Peyer's patch (tissue), 4 donors: Measurements from ENCODE around the gene PPP1R26. TPM values are rescaled to one million over a fixed set of nuclear protein-coding genes. Genes with fewer than 3 reads are reported as not detected.
"Not testable (repeated sequence)": the region's sequence is repeated elsewhere in the genome, so short reads cannot be mapped to it uniquely, and the experiment has no call there.

Source experiments
- DNase-seq, 3 donors: peaks; one replicate each; pipeline ENCODE4 v3.0.0-alpha.2; 2017 to 2019
- H3K27ac ChIP-seq, 4 donors: fragments of 200-600 bp; sonication (generic); one replicate each; pipeline ENCODE4 v1.5.1; 2016 to 2019
- H3K27me3 ChIP-seq, 2 donors: fragments of 200-600 bp; sonication (generic); one replicate each; pipeline ENCODE4 v1.5.1; 2019
- H3K36me3 ChIP-seq, 3 donors: fragments of 200-600 bp; sonication (generic); one replicate each; pipeline ENCODE4 v1.5.1; 2016 to 2019
- H3K4me1 ChIP-seq, 4 donors: fragments of 200-600 bp; sonication (generic); one replicate each; pipeline ENCODE4 v1.5.1; 2016 to 2019
- H3K4me3 ChIP-seq, 4 donors: fragments of 200-600 bp; sonication (generic); 1 replicate in 3 of 4; 2 replicates in 1 of 4; pipeline ENCODE4 v1.5.1; 2016 to 2019; ENCODE audit warnings: mild to moderate bottlenecking in 1 of 4
- H3K9me3 ChIP-seq, 4 donors: fragments of 200-600 bp; sonication (generic); one replicate each; pipeline ENCODE4 v1.5.1; 2016 to 2019; ENCODE audit warnings: mild to moderate bottlenecking in 1 of 4
- POLR2A ChIP-seq, 2 donors: fragments of 450-650 bp; IDR thresholded peaks; one replicate each; pipeline ENCODE4 v1.5.1; 2017; ENCODE audit warnings: antibody characterized with exemption in 2 of 2, mild to moderate bottlenecking in 2 of 2, moderate library complexity in 2 of 2
- total RNA-seq, 4 donors: library from RNA; depleted of rRNA; stranded (reverse); fragments of >200 nt; gene quantifications; one replicate each; pipeline ENCODE4 v1.1.0, GENCODE V29; 2016
- TF ChIP-seq, protein P1 (sequence below), 6 experiments: fragments of 450-650 bp in 4 of 6; fragments of 200-600 bp in 2 of 6; sonication (generic) in 1 of 6; IDR thresholded peaks; one replicate each; pipeline ENCODE4 v1.5.1; 2017 to 2019; ENCODE audit warnings: antibody characterized with exemption in 6 of 6, mild to moderate bottlenecking in 3 of 6, moderate library complexity in 1 of 6

The PPP1R26 gene
- total RNA-seq, 4 donors from 2014 or later, result 12.4 to 34.0 (median 18.7) TPM

DNA sequence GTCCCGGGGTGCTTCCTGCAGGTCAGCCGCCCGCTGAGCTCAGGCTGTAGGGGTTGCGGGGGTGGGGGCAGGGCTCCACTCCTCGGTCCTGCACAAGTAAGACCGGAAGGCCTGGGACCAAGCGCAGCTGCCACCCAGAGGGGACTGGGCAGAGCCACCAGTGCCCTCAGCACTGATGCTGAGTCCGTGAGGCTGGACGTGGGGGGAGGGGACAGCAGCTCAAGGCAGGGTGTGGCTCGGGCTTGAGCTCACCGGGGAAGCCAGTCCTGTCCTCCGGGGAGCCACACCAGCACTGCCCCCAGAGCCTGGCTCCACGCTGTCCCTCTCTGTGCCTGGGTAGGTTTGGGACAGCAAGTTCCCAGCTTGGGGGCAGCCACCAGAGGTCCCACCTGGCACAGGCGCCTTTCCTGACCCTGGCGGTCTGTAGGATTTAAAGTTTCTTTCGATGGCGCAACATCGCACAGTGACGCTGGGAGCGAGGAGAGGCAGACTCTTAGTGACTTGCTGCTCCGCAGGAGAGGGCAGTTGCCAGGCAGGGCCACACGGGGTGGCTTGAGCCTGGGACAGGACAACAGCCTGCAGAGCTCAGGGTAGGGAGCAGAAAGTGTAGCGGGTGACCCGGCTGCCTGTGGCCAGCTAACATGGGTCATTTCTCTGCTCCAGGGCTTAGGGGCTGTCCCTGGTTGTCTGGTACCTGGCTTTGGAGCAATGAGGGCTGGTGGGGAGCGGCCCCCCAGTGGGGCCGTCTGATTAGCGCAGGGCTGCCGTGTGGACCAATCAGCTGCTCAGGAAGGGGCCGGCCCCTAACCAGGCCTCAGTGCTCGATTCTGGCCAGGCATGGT lies 47.4 kb downstream of the PPP1R26 start:
- no peak for TF ChIP-seq POLR2A (IDR thresholded peaks at IDR 0.05)
- TF ChIP-seq, protein P1, sequence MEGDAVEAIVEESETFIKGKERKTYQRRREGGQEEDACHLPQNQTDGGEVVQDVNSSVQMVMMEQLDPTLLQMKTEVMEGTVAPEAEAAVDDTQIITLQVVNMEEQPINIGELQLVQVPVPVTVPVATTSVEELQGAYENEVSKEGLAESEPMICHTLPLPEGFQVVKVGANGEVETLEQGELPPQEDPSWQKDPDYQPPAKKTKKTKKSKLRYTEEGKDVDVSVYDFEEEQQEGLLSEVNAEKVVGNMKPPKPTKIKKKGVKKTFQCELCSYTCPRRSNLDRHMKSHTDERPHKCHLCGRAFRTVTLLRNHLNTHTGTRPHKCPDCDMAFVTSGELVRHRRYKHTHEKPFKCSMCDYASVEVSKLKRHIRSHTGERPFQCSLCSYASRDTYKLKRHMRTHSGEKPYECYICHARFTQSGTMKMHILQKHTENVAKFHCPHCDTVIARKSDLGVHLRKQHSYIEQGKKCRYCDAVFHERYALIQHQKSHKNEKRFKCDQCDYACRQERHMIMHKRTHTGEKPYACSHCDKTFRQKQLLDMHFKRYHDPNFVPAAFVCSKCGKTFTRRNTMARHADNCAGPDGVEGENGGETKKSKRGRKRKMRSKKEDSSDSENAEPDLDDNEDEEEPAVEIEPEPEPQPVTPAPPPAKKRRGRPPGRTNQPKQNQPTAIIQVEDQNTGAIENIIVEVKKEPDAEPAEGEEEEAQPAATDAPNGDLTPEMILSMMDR (IDR thresholded peaks at IDR 0.05), result no peak
- no peak overlapping the region for H3K27ac ChIP-seq
- H3K4me3 ChIP-seq, result no peak overlapping the region
- DNase-seq, result peak in 2 of 3 donors; percentile 31 to 45
- no peaks in the 10 kb centered on the region for H3K27me3 ChIP-seq
- no peaks in the 10 kb centered on the region for H3K9me3 ChIP-seq
- H3K36me3 ChIP-seq, result no peaks in the 10 kb centered on the region
- H3K4me1 ChIP-seq, result no peaks in the 10 kb centered on the region

DNA sequence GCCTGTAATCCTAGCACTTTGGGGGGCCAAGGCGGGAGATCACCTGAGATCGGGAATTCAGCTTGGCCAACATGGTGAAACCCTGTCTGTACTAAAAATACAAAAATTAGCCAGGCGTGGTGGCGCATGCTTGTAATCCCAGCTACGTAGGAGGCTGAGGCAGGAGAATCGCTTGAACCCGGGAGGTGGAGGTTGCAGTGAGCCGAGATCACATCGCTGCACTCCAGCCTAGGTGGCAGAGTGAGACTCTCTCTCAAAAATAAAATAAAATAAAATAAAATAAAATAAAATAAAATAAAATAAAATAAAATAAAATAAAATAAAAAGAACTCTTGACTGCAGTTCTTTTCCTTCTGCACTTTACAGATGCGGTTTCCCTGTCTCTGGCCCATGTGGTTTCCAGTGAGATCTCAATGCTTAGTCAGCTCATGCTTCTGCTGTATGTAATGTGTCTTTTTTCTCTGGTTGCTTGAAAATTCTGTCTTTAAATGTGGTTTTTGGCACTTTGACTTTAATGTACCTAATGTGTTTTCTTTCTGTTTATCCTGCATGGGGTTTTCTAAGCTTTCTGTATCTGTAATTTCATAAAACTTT lies 49.4 kb downstream of the PPP1R26 start:
- H3K36me3 ChIP-seq, H3K4me1 ChIP-seq, H3K4me3 ChIP-seq, H3K27ac ChIP-seq, H3K27me3 ChIP-seq, H3K9me3 ChIP-seq: not testable (repeated sequence)
- DNase-seq, result peak in 1 of 3 donors; percentile 4

DNA sequence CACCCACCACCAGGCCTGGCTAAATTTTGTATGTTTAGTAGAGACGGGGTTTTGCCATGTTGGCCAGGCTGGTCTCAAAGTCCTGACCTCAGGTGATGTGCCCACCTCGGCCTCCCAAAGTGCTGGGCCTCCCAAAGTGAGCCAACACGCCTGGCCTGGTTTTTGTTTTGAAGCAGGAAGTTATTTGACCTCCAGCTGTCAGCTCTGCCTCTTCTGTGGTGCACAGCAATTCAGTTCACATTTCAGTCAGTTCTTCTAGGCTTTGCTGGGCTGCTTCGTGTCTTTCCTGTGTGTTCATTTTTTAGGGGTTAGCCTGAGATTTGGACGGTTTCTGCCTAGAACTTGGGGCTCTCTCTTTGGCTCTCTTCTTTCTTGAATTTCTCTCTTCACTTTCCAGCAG lies 50.6 kb downstream of the PPP1R26 start:
- Histone ChIP-seq H3K27ac (no peak overlapping the region), H3K27me3 (no peaks in the 10 kb centered on the region), H3K4me3 (no peak overlapping the region), H3K36me3 (no peaks in the 10 kb centered on the region), H3K9me3 (no peaks in the 10 kb centered on the region), H3K4me1 (no peaks in the 10 kb centered on the region)
- TF ChIP-seq POLR2A (IDR thresholded peaks at IDR 0.05), result no peak
- TF ChIP-seq, protein P1 (IDR thresholded peaks at IDR 0.05), result no peak
- peak in 1 of 3 donors; percentile 17 for DNase-seq

DNA sequence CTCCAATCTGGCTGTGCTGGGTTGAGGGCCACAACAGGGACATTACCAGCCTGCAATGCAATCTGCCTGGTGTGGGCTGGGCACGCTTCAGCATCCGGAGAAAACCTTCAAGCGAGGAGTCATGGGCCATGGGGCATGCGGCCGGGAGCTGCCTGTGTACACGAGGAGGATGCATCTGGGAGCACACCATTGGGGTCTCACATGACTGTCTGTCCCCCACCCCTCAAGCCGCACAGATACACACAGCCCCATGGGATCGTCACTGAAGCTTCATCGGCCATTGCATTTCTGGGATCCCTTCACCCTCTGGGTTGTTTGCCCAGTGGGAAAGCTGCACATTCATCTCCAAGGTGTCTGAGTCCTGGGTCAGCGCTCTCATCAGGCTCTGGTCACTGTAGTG lies 51.5 kb downstream of the PPP1R26 start:
- no peak overlapping the region for H3K27ac ChIP-seq
- no peaks in the 10 kb centered on the region for H3K36me3 ChIP-seq
- peak in 1 of 3 donors; percentile 24 for DNase-seq
- TF ChIP-seq, protein P1 (IDR thresholded peaks at IDR 0.05), result no peak
- TF ChIP-seq POLR2A (IDR thresholded peaks at IDR 0.05), result no peak
- H3K9me3 ChIP-seq, result no peaks in the 10 kb centered on the region
- H3K4me3 ChIP-seq, result no peak overlapping the region
- no peaks in the 10 kb centered on the region for H3K4me1 ChIP-seq
- no peaks in the 10 kb centered on the region for H3K27me3 ChIP-seq

DNA sequence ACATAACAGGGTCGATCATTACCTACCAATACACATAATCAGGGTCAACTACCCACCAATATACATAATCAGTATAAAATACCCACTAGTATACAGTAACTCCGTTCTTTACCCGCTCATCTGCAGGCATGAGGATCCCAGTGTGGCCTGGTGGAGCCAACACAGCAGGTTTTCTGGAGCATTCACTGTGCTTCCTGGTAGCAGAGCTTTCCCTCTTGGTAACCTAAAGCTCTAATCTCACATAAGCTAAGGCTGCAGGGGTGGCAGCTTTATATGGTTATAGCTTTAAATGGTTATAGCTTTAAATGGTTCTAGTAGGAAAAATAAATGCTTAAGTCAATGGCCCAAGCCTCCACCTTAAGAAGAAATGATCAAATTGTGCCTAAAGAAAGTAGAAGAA lies 53.5 kb downstream of the PPP1R26 start:
- no peaks in the 10 kb centered on the region for H3K9me3 ChIP-seq
- H3K4me3 ChIP-seq, result no peak overlapping the region
- H3K36me3 ChIP-seq, result no peaks in the 10 kb centered on the region
- no peaks in the 10 kb centered on the region for H3K27me3 ChIP-seq
- H3K4me1 ChIP-seq, result no peaks in the 10 kb centered on the region
- H3K27ac ChIP-seq, result no peak overlapping the region
- DNase-seq, result no peak
- TF ChIP-seq POLR2A (IDR thresholded peaks at IDR 0.05), result no peak
- TF ChIP-seq, protein P1 (IDR thresholded peaks at IDR 0.05), result no peak

DNA sequence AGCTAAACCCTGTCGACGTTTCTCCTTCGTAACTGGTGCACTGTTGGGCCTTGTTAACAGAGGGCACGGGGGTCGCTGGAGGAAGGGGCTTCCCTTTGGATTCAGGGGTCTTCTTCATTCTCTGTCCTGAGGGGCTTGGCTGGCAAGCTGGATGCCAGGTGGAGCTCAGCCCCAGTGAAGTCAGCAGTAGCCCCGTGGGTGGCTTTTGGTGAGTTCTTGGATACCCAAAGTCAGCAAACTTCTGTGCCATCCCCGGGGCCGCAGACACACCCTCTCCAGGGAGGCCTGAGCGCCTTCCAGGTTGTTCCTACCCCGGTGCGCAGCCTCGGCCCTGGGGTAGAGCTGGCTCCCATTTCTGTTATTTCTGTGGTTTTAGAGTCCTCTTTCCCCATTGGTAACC lies 54.1 kb downstream of the PPP1R26 start:
- Histone ChIP-seq H3K4me3 (no peak overlapping the region), H3K27me3 (no peaks in the 10 kb centered on the region), H3K9me3 (no peaks in the 10 kb centered on the region), H3K4me1 (no peaks in the 10 kb centered on the region), H3K36me3 (no peaks in the 10 kb centered on the region), H3K27ac (no peak overlapping the region)
- TF ChIP-seq, protein P1 (IDR thresholded peaks at IDR 0.05), result no peak
- TF ChIP-seq POLR2A (IDR thresholded peaks at IDR 0.05), result no peak
- no peak for DNase-seq

DNA sequence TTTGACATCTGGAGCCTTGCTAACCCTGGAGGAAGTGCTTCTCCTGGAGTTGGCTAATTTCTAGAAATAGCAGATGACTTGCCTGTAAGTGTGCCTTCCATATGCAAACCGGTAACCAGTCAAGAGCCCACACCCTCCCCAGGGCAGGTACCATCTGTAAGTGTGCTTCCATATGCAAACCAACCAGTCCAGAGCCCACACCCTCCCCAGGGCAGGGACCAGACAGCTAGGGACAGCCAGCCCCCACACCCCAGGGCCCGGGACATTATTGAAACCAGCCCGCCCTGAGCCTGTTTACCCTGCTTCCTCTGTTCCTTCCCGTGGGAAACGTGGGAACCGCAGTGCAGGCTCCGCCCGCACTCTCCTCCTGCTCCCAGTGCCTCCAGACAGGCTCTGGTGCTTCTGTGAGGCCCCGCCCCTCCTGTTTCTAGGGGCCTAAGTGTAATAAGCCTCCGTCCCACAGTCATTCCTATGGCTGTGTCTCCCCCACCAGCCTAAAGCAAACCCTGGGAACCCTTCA lies 54.7 kb downstream of the PPP1R26 start:
- H3K9me3 ChIP-seq, H3K4me1 ChIP-seq, H3K27me3 ChIP-seq, H3K4me3 ChIP-seq, H3K27ac ChIP-seq, H3K36me3 ChIP-seq: not testable (repeated sequence)
- peak in 1 of 3 donors; percentile 22 for DNase-seq

DNA sequence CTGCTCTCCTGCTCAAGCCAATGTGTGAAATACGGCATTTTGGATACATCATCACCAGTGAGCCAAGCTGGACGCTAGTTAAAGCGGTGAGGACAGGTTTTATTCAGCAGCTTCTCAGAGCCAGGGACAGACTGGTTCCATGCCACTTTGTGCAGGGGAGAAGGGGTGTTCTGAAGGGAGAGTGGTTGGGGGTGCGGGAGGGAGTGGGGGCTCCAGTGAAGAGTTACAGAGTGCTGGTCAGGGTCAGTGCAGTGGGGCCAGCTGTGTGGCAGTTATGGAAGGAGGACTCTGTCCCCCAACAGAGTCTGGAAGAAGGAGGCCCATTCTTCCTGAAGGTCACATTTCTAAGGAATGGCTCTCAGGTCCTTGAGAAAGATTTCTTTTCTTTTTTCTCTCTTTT lies 55.2 kb downstream of the PPP1R26 start:
- peak in 1 of 3 donors; percentile 4 for DNase-seq
- H3K27me3 ChIP-seq, H3K4me1 ChIP-seq: not testable (repeated sequence)

DNA sequence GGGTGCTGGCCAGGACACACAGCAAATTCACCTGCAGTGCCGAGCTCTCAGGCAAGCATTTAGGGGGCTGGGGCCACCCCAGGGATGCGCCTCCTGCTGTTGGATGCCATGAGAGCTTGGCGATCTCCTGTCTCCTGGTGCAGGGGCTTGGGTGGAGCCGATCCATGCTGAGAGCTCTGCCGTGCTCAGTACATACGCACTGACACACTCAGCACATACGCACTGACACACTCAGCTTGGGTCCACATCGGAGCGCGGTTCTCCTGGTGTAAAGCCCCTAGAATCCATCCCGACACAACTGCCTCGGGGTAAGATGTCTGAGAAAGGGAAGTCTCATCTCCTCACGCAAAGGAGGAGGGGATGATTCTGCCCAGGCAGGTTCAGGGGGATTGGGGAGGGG lies 56.0 kb downstream of the PPP1R26 start:
- H3K27me3 ChIP-seq, H3K4me3 ChIP-seq, H3K36me3 ChIP-seq, H3K9me3 ChIP-seq, H3K27ac ChIP-seq, H3K4me1 ChIP-seq: not testable (repeated sequence)
- peak in 1 of 3 donors; percentile 21 for DNase-seq

More for the DNA sequence above, 55.2 kb downstream of the PPP1R26 start:
- not testable (repeated sequence) for H3K36me3 ChIP-seq, H3K27ac ChIP-seq, H3K4me3 ChIP-seq, H3K9me3 ChIP-seq
